ENCODE results near the gene EPS8L2. TPM values are rescaled to one million over a fixed set of nuclear protein-coding genes. Genes with fewer than 3 reads are reported as not detected.

Gene EPS8L2
- total RNA-seq, 2 donors from 2014 or later = 11.4 to 15.7 TPM

- no peak overlapping the region for H3K4me3 Mint-ChIP-seq
- peaks cover 7% of the 10 kb centered on the region for H3K4me1 Mint-ChIP-seq (ENCODE audit: low read depth)
- H3K9me3 Mint-ChIP-seq = no peaks in the 10 kb centered on the region
- H3K27ac Mint-ChIP-seq = no peak overlapping the region
- no peak for DNase-seq
- H3K36me3 Mint-ChIP-seq (ENCODE audit: insufficient read depth in 2 of 2) = no peaks in the 10 kb centered on the region
- H3K27me3 Mint-ChIP-seq (ENCODE audit: low read depth) = peaks cover 8% of the 10 kb centered on the region
- ATAC-seq (replicated peaks in 1 of 2) = peak in 1 of 2 donors; percentile 26
These were observed 3.3 kb upstream of the EPS8L2 start for GRCh38 chr11:702462-703461.

GRCh38 chr11:703506-703905 lies 2.5 kb upstream of the EPS8L2 start:
- no peak overlapping the region for H3K4me3 Mint-ChIP-seq
- ATAC-seq (replicated peaks in 1 of 2) (no peak), DNase-seq (no peak)
- H3K4me1 Mint-ChIP-seq (ENCODE audit: low read depth) = no peaks in the 10 kb centered on the region
- H3K9me3 Mint-ChIP-seq = no peaks in the 10 kb centered on the region
- H3K36me3 Mint-ChIP-seq (ENCODE audit: insufficient read depth in 2 of 2) = no peaks in the 10 kb centered on the region
- H3K27ac Mint-ChIP-seq = no peak overlapping the region
- H3K27me3 Mint-ChIP-seq (ENCODE audit: low read depth) = peaks cover 11% of the 10 kb centered on the region

- H3K36me3 Mint-ChIP-seq (ENCODE audit: insufficient read depth in 2 of 2) = no peaks in the 10 kb centered on the region
These were observed 1.8 kb upstream of the EPS8L2 start for GRCh38 chr11:704228-704674.

GRCh38 chr11:704781-705645 lies 1.0 kb upstream of the EPS8L2 start:
- no peak for DNase-seq
- Mint-ChIP-seq H3K4me1 (ENCODE audit: low read depth) (no peaks in the 10 kb centered on the region), H3K4me3 (peak overlapping the region in 1 of 2 donors; percentile 49), H3K36me3 (ENCODE audit: insufficient read depth in 2 of 2) (no peaks in the 10 kb centered on the region), H3K9me3 (no peaks in the 10 kb centered on the region), H3K27ac (no peak overlapping the region), H3K27me3 (ENCODE audit: low read depth) (peaks cover 11% of the 10 kb centered on the region)
- ATAC-seq (replicated peaks in 1 of 2) = no peak

More at GRCh38 chr11:704228-704674, 1.8 kb upstream of the EPS8L2 start:
- Mint-ChIP-seq H3K4me3 (no peak overlapping the region), H3K9me3 (no peaks in the 10 kb centered on the region), H3K27ac (no peak overlapping the region), H3K4me1 (ENCODE audit: low read depth) (no peaks in the 10 kb centered on the region), H3K27me3 (ENCODE audit: low read depth) (peaks cover 11% of the 10 kb centered on the region)
- ATAC-seq (replicated peaks in 1 of 2) (no peak), DNase-seq (no peak)

- H3K4me1 Mint-ChIP-seq (ENCODE audit: low read depth) = peaks cover 5% of the 10 kb centered on the region
- DNase-seq (no peak), ATAC-seq (replicated peaks in 1 of 2) (peak; percentile 14 to 51)
- H3K9me3 Mint-ChIP-seq = no peaks in the 10 kb centered on the region
- no peaks in the 10 kb centered on the region for H3K36me3 Mint-ChIP-seq (ENCODE audit: insufficient read depth in 2 of 2)
- H3K27me3 Mint-ChIP-seq (ENCODE audit: low read depth) = peaks cover 11% of the 10 kb centered on the region
- H3K27ac Mint-ChIP-seq = no peak overlapping the region
- H3K4me3 Mint-ChIP-seq = peak overlapping the region in 1 of 2 donors; percentile 29
These were observed 467 bp downstream of the EPS8L2 start for GRCh38 chr11:706439-706956.

GRCh38 chr11:706957-707816 lies 1.2 kb downstream of the EPS8L2 start:
- H3K36me3 Mint-ChIP-seq (ENCODE audit: insufficient read depth in 2 of 2) = no peaks in the 10 kb centered on the region
- H3K27me3 Mint-ChIP-seq (ENCODE audit: low read depth) = peaks cover 11% of the 10 kb centered on the region
- no peak for DNase-seq
- peaks cover 5% of the 10 kb centered on the region for H3K4me1 Mint-ChIP-seq (ENCODE audit: low read depth)
- H3K4me3 Mint-ChIP-seq = peak overlapping the region in 1 of 2 donors; percentile 49
- no peak overlapping the region for H3K27ac Mint-ChIP-seq
- H3K9me3 Mint-ChIP-seq = no peaks in the 10 kb centered on the region
- ATAC-seq (replicated peaks in 1 of 2) = no peak

GRCh38 chr11:707817-708420 lies 1.9 kb downstream of the EPS8L2 start:
- H3K27ac Mint-ChIP-seq = no peak overlapping the region
- H3K9me3 Mint-ChIP-seq = no peaks in the 10 kb centered on the region
- ATAC-seq (replicated peaks in 1 of 2) (no peak), DNase-seq (no peak)
- peaks cover 5% of the 10 kb centered on the region for H3K4me1 Mint-ChIP-seq (ENCODE audit: low read depth)
- peaks cover 11% of the 10 kb centered on the region for H3K27me3 Mint-ChIP-seq (ENCODE audit: low read depth)
- no peaks in the 10 kb centered on the region for H3K36me3 Mint-ChIP-seq (ENCODE audit: insufficient read depth in 2 of 2)
- H3K4me3 Mint-ChIP-seq = peak overlapping the region in 1 of 2 donors; percentile 9

- no peak overlapping the region for H3K27ac Mint-ChIP-seq
- H3K4me1 Mint-ChIP-seq (ENCODE audit: low read depth) = peaks cover 5% of the 10 kb centered on the region
- peaks cover 11% of the 10 kb centered on the region for H3K27me3 Mint-ChIP-seq (ENCODE audit: low read depth)
These were observed 2.5 kb downstream of the EPS8L2 start for GRCh38 chr11:708511-708910.

GRCh38 chr11:709109-709997 lies 3.3 kb downstream of the EPS8L2 start:
- DNase-seq (no peak), ATAC-seq (replicated peaks in 1 of 2) (no peak)
- Mint-ChIP-seq H3K4me1 (ENCODE audit: low read depth) (peaks cover 5% of the 10 kb centered on the region), H3K27ac (no peak overlapping the region), H3K36me3 (ENCODE audit: insufficient read depth in 2 of 2) (no peaks in the 10 kb centered on the region), H3K27me3 (ENCODE audit: low read depth) (peaks cover 11% of the 10 kb centered on the region), H3K4me3 (no peak overlapping the region), H3K9me3 (no peaks in the 10 kb centered on the region)

More at GRCh38 chr11:708511-708910, 2.5 kb downstream of the EPS8L2 start:
- Mint-ChIP-seq H3K4me3 (no peak overlapping the region), H3K9me3 (no peaks in the 10 kb centered on the region), H3K36me3 (ENCODE audit: insufficient read depth in 2 of 2) (no peaks in the 10 kb centered on the region)
- ATAC-seq (replicated peaks in 1 of 2) (no peak), DNase-seq (no peak)

GRCh38 chr11:714436-714835 lies 8.4 kb downstream of the EPS8L2 start:
- no peak overlapping the region for H3K27ac Mint-ChIP-seq
- peaks cover 0 to 3% of the 10 kb centered on the region in 2 donors for H3K36me3 Mint-ChIP-seq (ENCODE audit: insufficient read depth in 2 of 2)
- DNase-seq = no peak
- H3K9me3 Mint-ChIP-seq = peaks cover 0 to 3% of the 10 kb centered on the region in 2 donors
- H3K4me1 Mint-ChIP-seq (ENCODE audit: low read depth) = peaks cover 5% of the 10 kb centered on the region
- H3K4me3 Mint-ChIP-seq = no peak overlapping the region
- no peak for ATAC-seq (replicated peaks in 1 of 2)
- peaks cover 5% of the 10 kb centered on the region for H3K27me3 Mint-ChIP-seq (ENCODE audit: low read depth)

Measured in activated T-cell treated with anti-CD3 and anti-CD28 coated beads, Interleukin-2, amount 50 U/mL, for 72 hours (primary cell).